Activated CD4-positive, alpha-beta memory T cell treated with anti-CD3 and anti-CD28 coated beads for 36 hours (primary cell): Measurements from ENCODE around the gene NPM3. TPM values are rescaled to one million over a fixed set of nuclear protein-coding genes. Genes with fewer than 3 reads are reported as not detected.

Source experiments
- CTCF ChIA-PET: fragments of 350-600 bp; sonication (Branson Sonifier 250); formaldehyde crosslinking; loops from one replicate; lab custom pipeline; 2021; ENCODE audit warnings: antibody characterized with exemption, inconsistent platforms; lab: Charles Lee
- POLR2A ChIA-PET: fragments of 350-600 bp; sonication (Branson Sonifier 250); formaldehyde crosslinking; loops from one replicate; lab custom pipeline; 2021; ENCODE audit warnings: antibody characterized with exemption; lab: Charles Lee
- DNase-seq: peaks from one replicate; pipeline ENCODE4 v3.0.0-alpha.2; 2020
- H3K27ac Mint-ChIP-seq: one replicate; pipeline ENCODE4 v1.8.0; 2021; ENCODE audit warnings: mixed read lengths
- H3K27me3 Mint-ChIP-seq: one replicate; pipeline ENCODE4 v1.8.0; 2021; ENCODE audit warnings: mixed read lengths
- H3K36me3 Mint-ChIP-seq: one replicate; pipeline ENCODE4 v1.8.0; 2021; ENCODE audit warnings: mixed read lengths
- H3K4me1 Mint-ChIP-seq: one replicate; pipeline ENCODE4 v1.8.0; 2021; ENCODE audit warnings: low read depth, mixed read lengths
- H3K4me3 Mint-ChIP-seq: one replicate; pipeline ENCODE4 v1.8.0; 2021; ENCODE audit warnings: mild to moderate bottlenecking, mixed read lengths
- H3K9me3 Mint-ChIP-seq: one replicate; pipeline ENCODE4 v1.8.0; 2021; ENCODE audit warnings: mixed read lengths
- intact Hi-C: fragments of 100-400 bp; cut with micrococcal nuclease; formaldehyde crosslinking; loops from one replicate; pipeline ENCODE4 v1.15.1; 2023
- total RNA-seq, 2 experiments: library from RNA; stranded (reverse); gene quantifications; one replicate each; pipeline ENCODE4 v1.2.3, GENCODE V29; 2021

Gene NPM3
- total RNA-seq, 2 experiments from 2014 or later: 168 to 172 TPM

- Mint-ChIP-seq H3K36me3 (peaks cover 28% of the 10 kb centered on the region), H3K27me3 (peaks cover 26% of the 10 kb centered on the region), H3K4me1 (peaks cover 63% of the 10 kb centered on the region), H3K27ac (no peak overlapping the region), H3K4me3 (peak overlapping the region; percentile 98), H3K9me3 (no peaks in the 10 kb centered on the region)
- POLR2A ChIA-PET: interaction anchor here (1.7 kb wide), 1 partner anchor 178 kb away, joined by 6 read pairs; no protein-coding TSS in a partner anchor
- DNase-seq: peak; percentile 82
- intact Hi-C loops: loop anchor here (1.0 to 5.0 kb wide), 6 partner anchors 64 to 568 kb away; partner anchors contain the start of genes DPCD, LBX1 and POLL
- CTCF ChIA-PET: interaction anchor here (0.6 to 10.2 kb wide), 55 partner anchors 8 to 567 kb away, joined by 3 to 197 read pairs (median 5); partner anchors contain the start of genes DPCD, FBXW4, OGA and POLL
Measured at GRCh38 chr10:101780818-101781654, 2.2 kb downstream of the NPM3 start.

GRCh38 chr10:101780187-101780817, 2.9 kb downstream of the NPM3 start:
- intact Hi-C loops: loop anchor here (2.0 to 5.0 kb wide), 5 partner anchors 63 to 568 kb away; partner anchors contain the start of genes DPCD, LBX1 and POLL
- H3K27ac Mint-ChIP-seq: no peak overlapping the region
- H3K4me1 Mint-ChIP-seq: peaks cover 57% of the 10 kb centered on the region
- peaks cover 24% of the 10 kb centered on the region for H3K36me3 Mint-ChIP-seq
- no peak for DNase-seq
- ChIA-PET POLR2A (interaction anchor here (1.7 kb wide), 1 partner anchor 177 kb away, joined by 6 read pairs; no protein-coding TSS in a partner anchor), CTCF (interaction anchor here (0.6 to 10.2 kb wide), 20 partner anchors 8 to 567 kb away, joined by 3 to 197 read pairs (median 8); partner anchors contain the start of genes DPCD, OGA and POLL)
- peaks cover 27% of the 10 kb centered on the region for H3K27me3 Mint-ChIP-seq
- H3K9me3 Mint-ChIP-seq: no peaks in the 10 kb centered on the region
- H3K4me3 Mint-ChIP-seq: peak overlapping the region; percentile 55

GRCh38 chr10:101779544-101780186, 3.6 kb downstream of the NPM3 start:
- H3K27ac Mint-ChIP-seq: no peak overlapping the region
- H3K4me1 Mint-ChIP-seq: peaks cover 55% of the 10 kb centered on the region
- H3K27me3 Mint-ChIP-seq: peaks cover 33% of the 10 kb centered on the region
- ChIA-PET POLR2A (interaction anchor here (1.7 kb wide), 1 partner anchor 177 kb away, joined by 6 read pairs; no protein-coding TSS in a partner anchor), CTCF (interaction anchor here (0.6 to 10.2 kb wide), 10 partner anchors 16 to 566 kb away, joined by 3 to 197 read pairs (median 8); no protein-coding TSS in a partner anchor)
- DNase-seq: peak; percentile 90
- intact Hi-C loops: loop anchor here (2.0 to 5.0 kb wide), 5 partner anchors 62 to 567 kb away; partner anchors contain the start of genes DPCD, LBX1 and POLL
- H3K9me3 Mint-ChIP-seq: no peaks in the 10 kb centered on the region
- H3K36me3 Mint-ChIP-seq: peaks cover 24% of the 10 kb centered on the region
- peak overlapping the region; percentile 55 for H3K4me3 Mint-ChIP-seq

GRCh38 chr10:101778781-101779543, 4.3 kb downstream of the NPM3 start:
- no peaks in the 10 kb centered on the region for H3K9me3 Mint-ChIP-seq
- peak overlapping the region; percentile 55 for H3K4me3 Mint-ChIP-seq
- DNase-seq: peak; percentile 48
- no peak overlapping the region for H3K27ac Mint-ChIP-seq
- peaks cover 24% of the 10 kb centered on the region for H3K36me3 Mint-ChIP-seq
- ChIA-PET POLR2A (no interaction called here), CTCF (interaction anchor here (0.6 to 10.2 kb wide), 4 partner anchors 38 to 191 kb away, joined by 3 to 197 read pairs (median 5); partner anchors contain the start of genes DPCD and POLL)
- H3K27me3 Mint-ChIP-seq: peaks cover 40% of the 10 kb centered on the region
- intact Hi-C loops: no loop called here
- H3K4me1 Mint-ChIP-seq: peaks cover 54% of the 10 kb centered on the region

- POLR2A ChIA-PET: no interaction called here
- Mint-ChIP-seq H3K4me3 (no peak overlapping the region), H3K9me3 (no peaks in the 10 kb centered on the region), H3K27ac (no peak overlapping the region), H3K4me1 (peaks cover 51% of the 10 kb centered on the region), H3K27me3 (peaks cover 47% of the 10 kb centered on the region), H3K36me3 (peaks cover 24% of the 10 kb centered on the region)
- CTCF ChIA-PET: interaction anchor here (1.0 to 10.2 kb wide), 3 partner anchors 63 to 191 kb away, joined by 3 to 197 read pairs (median 6); partner anchors contain the start of genes DPCD and POLL
- DNase-seq: no peak
- intact Hi-C loops: no loop called here
Measured at GRCh38 chr10:101778151-101778780, 5.0 kb downstream of the NPM3 start.

GRCh38 chr10:101777619-101778145, 5.6 kb downstream of the NPM3 start:
- ChIA-PET POLR2A (no interaction called here), CTCF (interaction anchor here (1.2 to 10.2 kb wide), 3 partner anchors 17 to 176 kb away, joined by 3 to 197 read pairs (median 3); no protein-coding TSS in a partner anchor)
- peaks cover 21% of the 10 kb centered on the region for H3K36me3 Mint-ChIP-seq
- H3K27me3 Mint-ChIP-seq: peaks cover 53% of the 10 kb centered on the region
- no peak overlapping the region for H3K27ac Mint-ChIP-seq
- H3K4me3 Mint-ChIP-seq: no peak overlapping the region
- intact Hi-C loops: no loop called here
- no peak for DNase-seq
- peaks cover 47% of the 10 kb centered on the region for H3K4me1 Mint-ChIP-seq
- H3K9me3 Mint-ChIP-seq: no peaks in the 10 kb centered on the region

- DNase-seq: no peak
- peaks cover 65% of the 10 kb centered on the region for H3K27me3 Mint-ChIP-seq
- no peak overlapping the region for H3K27ac Mint-ChIP-seq
- no peaks in the 10 kb centered on the region for H3K9me3 Mint-ChIP-seq
- peaks cover 36% of the 10 kb centered on the region for H3K4me1 Mint-ChIP-seq
- H3K4me3 Mint-ChIP-seq: no peak overlapping the region
- CTCF ChIA-PET: interaction anchor here (1.2 kb wide), 1 partner anchor 19 kb away, joined by 3 read pairs; no protein-coding TSS in a partner anchor
- peaks cover 21% of the 10 kb centered on the region for H3K36me3 Mint-ChIP-seq
- POLR2A ChIA-PET: no interaction called here
- intact Hi-C loops: no loop called here
Measured at GRCh38 chr10:101776161-101776817, 7.0 kb downstream of the NPM3 start.

GRCh38 chr10:101775273-101776160, 7.7 kb downstream of the NPM3 start, which contains the start of gene FGF8:
Gene FGF8 (minus strand): TSS chr10:101776114. CDS start chr10:101775900, 214 bp downstream.
- ChIA-PET POLR2A (interaction anchor here (2.4 kb wide), 1 partner anchor 8 kb away, joined by 7 read pairs; the partner anchor contains the start of gene NPM3), CTCF (interaction anchor here (0.5 to 4.7 kb wide), 5 partner anchors 7 to 921 kb away, joined by 3 to 39 read pairs (median 5); partner anchors contain the start of gene NPM3)
- peaks cover 31% of the 10 kb centered on the region for H3K4me1 Mint-ChIP-seq
- H3K36me3 Mint-ChIP-seq: peaks cover 17% of the 10 kb centered on the region
- no peaks in the 10 kb centered on the region for H3K9me3 Mint-ChIP-seq
- no peak for DNase-seq
- H3K27ac Mint-ChIP-seq: no peak within 1 kb of the TSS
- peaks cover 68% of the 10 kb centered on the region for H3K27me3 Mint-ChIP-seq
- intact Hi-C loops: no loop called here
- no peak within 1 kb of the TSS for H3K4me3 Mint-ChIP-seq
